GM18873 (cell line): Measurements from ENCODE around the gene TRDN.
"Not testable (repeated sequence)": the region's sequence is repeated elsewhere in the genome, so short reads cannot be mapped to it uniquely, and the experiment has no call there.

ENCODE experiments used
- ATAC-seq: cut with Tn5 transposase; IDR thresholded peaks from one replicate; pipeline ENCODE4 v1.9.1; 2021; ENCODE audit warnings: mild to moderate bottlenecking, moderate library complexity, moderate number of reproducible peaks; ENCODE audit not compliant: unreplicated experiment, low FRiP score

The TRDN gene

DNA sequence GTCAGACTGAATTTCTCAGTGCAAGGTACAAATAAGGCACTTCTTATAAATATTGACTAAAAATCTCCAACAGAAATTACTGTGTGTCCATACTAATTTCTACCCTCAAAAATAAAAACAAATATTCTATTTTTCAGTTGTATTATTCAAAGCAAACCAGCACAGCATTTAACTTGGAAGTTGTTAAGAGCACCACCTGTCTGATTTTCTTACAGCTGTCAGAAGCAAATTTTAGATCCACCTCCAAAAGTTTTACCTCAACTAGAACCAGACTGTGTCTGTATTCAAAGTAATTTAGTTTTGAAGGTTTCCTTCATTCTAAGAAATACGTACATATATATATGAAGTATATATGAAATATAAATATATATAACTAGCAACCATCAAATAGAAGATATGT is 1.2 kb downstream of the TRDN start:
- no peak for ATAC-seq

DNA sequence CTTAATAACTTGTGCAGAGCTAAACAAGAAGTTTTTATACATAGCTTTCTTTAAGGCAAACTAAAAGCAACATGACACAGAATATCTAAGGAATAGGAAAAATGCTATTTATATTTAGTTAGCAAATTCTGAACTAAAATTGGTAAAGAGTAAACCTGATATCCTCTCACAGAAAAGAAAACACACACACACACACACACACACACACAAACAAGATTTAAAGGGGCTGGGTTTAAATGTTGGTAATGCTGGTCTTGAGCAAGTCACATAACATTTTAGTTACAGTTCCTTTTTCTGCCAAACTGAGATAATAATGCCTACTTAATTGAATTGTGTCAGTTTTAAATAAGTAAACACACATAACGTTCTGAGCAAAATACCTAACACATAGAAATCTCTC is 1.6 kb downstream of the TRDN start:
- ATAC-seq, result no peak

GRCh38 chr6:123632641-123633040 is 4.1 kb downstream of the TRDN start:
- no peak for ATAC-seq

DNA sequence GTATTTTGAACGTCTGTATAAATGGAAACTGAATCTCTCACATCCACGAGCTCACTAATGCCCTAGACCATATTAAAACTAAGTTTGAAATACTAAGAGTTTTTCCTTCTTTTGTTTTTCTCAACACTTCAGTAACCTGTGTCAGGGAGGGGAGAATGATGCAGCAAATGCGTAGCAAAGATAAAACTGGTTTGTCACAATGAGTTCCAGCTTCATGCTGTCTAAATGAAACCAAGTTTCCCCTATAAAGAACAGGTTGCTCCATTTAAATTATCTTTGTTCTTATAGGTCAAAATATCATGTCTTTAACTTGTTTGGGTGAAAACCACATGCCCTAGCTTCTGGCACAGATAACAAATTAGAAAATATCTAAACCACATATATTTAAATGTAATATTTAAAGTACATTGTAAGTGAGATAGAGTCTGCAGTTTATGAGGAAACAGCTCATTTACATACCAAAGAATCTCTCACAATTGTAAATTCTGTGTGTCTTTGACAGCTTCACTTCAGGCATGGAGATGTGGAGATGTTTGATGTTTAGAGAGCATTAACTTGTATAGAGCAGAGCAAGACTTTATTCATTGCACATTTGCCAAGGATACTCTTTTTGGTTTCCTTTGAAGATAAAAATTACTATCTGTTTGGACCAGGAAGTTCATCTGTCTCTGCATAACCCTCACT is 7.3 kb downstream of the TRDN start:
- no peak for ATAC-seq

- no peak for ATAC-seq
These were observed 11.1 kb downstream of the TRDN start for GRCh38 chr6:123625696-123626095.

GRCh38 chr6:123622780-123623179 is 14.0 kb downstream of the TRDN start:
- ATAC-seq, result no peak

GRCh38 chr6:123619156-123619555 is 17.6 kb downstream of the TRDN start:
- ATAC-seq, result no peak

DNA sequence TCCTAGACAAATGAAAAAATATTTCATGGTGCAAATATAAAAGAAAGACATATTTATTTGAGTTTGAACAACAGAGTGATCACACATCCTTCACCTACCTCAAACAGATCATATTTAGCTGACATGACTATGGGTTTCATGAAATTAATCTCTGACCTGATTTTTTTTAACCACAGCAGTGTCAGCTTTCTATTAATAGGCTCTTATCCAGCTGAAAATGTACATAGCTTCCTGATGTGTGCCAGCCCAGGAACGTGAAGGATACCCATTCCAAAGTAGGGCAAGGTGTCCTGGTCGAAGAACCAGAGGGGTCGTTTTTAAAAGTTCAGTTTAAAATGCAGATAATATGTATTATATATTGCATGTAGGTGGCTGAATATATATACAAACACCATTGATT is 19.8 kb downstream of the TRDN start:
- ATAC-seq, result no peak

- ATAC-seq, result no peak
These were observed 20.7 kb downstream of the TRDN start for GRCh38 chr6:123616016-123616415.

DNA sequence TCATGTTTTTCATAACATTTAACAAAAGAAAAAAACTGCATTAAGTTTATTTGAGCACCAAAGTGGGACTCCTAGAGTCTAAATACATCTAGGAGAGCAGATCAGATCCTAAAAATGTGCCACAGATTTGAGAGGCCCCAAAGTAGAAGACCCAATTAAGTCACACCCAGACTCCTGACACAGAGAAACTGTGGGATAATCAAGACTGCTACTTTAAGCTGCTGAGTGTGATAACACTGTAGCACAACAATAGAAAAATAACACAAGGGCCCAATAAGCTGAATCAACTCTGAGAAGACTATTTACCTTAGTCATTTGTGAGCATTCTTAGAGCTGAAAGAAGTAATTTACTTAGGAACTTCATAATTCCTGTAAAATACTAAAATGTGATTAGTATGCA is 26.0 kb downstream of the TRDN start:
- no peak for ATAC-seq

DNA sequence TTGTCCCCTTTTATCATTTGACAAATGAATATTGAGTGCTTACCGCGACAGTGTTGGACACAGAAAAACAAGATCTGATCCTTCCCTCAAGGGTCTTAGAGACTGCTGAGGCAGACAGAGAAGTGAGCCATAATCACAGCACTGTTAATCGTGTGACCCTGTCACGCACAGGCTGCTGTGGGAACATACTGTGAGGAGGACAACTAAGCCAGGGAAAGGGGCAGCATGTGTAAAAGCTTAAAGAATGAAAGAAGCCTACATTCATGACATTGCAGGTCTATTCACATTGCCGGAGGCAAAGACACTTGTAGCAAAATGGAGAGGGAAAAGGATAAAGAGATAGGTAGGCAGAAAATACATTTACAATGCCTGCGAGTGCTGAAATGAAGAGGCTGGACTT is 32.7 kb downstream of the TRDN start:
- no peak for ATAC-seq

DNA sequence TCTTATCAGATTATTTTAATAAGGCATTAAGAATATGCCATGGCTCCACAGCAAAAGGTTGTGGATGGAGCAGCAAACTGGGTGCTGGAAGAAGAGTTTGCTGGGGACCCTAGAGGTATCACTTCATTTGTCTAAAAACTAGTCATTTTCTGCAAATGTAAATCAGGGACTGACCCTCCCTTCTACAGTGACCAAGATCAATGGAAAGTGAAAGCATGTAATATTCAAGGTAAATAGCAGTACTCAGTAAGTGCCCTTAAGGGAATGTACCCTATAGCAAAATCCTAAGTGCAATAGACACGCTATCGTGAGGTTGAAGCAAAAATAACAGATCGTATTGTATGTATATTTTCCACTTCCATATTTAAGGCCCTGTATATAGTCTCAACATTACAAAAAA is 38.7 kb downstream of the TRDN start:
- no peak for ATAC-seq

DNA sequence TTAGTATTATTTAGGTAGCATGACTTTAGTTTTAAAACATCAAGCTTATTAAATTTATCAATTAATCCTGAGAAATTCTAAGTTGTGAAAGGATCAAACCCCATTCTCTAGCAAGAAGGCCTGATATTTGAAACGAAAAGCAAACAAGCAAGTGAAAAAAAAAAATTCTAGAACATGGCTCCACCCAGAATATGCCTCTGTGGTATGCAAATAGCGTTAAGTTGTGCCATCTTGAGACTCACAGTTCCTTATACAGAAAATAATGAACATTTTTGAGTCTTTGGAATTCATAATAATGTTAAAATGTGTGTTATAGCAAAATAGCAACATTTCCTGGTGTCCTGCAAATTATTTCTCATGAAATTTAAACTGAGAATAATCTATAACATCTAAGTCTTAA is 42.0 kb downstream of the TRDN start:
- ATAC-seq, result no peak

GRCh38 chr6:123592426-123592825 is 44.3 kb downstream of the TRDN start:
- ATAC-seq, result no peak

DNA sequence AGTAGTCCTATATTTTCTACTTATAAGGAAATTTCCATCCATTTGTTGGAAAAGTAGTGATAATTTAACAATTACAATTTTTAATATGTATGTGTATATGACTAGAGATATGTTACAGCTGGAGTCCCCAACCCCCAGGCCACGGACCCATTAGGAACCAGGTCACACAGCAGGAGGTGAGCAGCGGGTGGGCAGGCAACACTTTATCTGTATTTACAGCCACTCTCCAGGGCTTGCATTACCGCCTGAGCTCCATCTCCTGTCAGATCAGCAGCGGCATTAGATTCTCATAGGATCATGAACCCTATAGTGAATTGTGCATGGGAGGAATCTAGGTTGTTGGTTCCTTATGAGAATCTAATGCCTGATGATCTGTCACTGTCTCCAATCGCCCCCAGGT is 46.8 kb downstream of the TRDN start:
- ATAC-seq, result no peak

GRCh38 chr6:123589317-123589716 is 47.4 kb downstream of the TRDN start:
- ATAC-seq, result no peak

DNA sequence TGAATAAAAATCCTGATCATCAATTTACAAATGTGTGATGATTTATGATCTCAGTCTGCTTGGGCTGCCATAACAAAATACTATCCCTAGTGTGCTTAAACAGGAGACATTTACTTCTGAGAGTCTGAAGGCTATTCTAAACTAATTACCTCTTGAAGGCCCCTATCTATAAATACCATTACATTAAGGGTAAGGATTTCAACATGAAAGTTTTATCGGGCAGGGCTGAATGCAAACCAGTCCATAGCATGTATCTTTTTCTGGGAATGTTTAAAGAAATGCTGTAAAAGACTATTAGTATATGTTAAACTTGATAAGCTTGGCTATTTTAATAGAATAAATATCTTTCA is 48.2 kb downstream of the TRDN start:
- ATAC-seq, result no peak

GRCh38 chr6:123587838-123588545 is 48.8 kb downstream of the TRDN start:
- ATAC-seq, result no peak

DNA sequence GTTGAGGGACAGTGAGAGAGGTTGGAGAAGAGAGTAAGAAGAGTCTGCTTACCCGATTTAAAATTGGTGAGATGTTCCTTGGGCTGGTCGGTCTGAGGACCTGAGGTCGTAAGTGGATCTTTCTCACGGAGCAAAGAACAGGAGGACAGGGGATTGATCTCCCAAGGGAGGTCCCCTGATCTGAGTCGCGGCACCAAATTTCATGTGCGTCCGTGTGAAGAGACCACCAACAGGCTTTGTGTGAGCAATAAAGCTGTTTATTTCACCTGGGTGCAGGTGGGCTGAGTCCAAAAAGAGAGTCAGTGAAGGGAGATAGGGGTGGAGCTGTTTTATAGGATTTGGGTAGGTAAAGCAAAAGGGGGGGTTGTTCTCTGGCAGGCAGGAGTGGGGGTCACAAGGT is 49.3 kb downstream of the TRDN start:
- ATAC-seq, result not testable (repeated sequence)

DNA sequence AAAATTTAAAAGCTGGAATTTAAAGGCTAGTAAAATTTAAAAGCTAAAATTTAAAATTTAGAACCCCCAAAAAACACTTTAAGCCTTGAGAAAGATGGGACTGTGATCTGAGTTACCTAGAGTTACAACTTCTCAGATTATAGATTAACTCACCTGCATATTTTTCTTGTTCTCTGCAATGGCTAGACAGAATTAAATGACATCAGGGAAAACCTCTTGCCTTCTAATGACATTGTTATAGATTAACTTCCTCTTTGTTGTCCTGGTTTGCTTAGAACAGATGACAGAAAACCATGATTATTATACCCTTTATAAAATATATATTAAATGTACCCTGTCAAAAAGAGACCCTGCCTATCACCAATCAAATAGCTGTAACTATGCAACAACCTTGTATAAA is 56.4 kb downstream of the TRDN start:
- no peak for ATAC-seq

DNA sequence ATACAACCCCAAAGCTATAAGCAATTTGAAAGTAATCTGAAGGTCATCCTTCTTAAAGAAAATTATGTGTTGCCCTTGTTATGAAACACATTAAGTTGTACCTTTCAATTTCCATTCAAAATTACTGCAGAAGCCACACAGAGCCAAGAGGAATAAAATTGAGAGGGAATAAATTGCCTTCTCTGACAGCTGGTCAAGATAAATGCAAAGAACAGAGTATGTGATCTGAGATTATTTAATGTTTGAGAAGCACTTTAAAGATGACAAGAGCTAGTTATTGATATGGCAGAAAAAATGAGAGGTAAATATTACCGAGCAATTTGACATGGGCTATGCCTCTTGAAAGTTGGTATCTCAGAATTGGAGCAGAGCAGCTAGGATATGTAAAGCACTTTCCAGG is 61.6 kb downstream of the TRDN start:
- no peak for ATAC-seq
